Hematopoietic multipotent progenitor cell treated with erythropoietin and hydrocortisone succinate and interleukin-3 and kit ligand, for 4 days (in vitro differentiated cells): Measurements from ENCODE around the gene SEC16A.
"Not testable (repeated sequence)": the region's sequence is repeated elsewhere in the genome, so short reads cannot be mapped to it uniquely, and the experiment has no call there.

ENCODE experiments used
- DNase-seq: peaks from one replicate; pipeline ENCODE4 v3.0.0-alpha.2; 2015

SEC16A gene

DNA sequence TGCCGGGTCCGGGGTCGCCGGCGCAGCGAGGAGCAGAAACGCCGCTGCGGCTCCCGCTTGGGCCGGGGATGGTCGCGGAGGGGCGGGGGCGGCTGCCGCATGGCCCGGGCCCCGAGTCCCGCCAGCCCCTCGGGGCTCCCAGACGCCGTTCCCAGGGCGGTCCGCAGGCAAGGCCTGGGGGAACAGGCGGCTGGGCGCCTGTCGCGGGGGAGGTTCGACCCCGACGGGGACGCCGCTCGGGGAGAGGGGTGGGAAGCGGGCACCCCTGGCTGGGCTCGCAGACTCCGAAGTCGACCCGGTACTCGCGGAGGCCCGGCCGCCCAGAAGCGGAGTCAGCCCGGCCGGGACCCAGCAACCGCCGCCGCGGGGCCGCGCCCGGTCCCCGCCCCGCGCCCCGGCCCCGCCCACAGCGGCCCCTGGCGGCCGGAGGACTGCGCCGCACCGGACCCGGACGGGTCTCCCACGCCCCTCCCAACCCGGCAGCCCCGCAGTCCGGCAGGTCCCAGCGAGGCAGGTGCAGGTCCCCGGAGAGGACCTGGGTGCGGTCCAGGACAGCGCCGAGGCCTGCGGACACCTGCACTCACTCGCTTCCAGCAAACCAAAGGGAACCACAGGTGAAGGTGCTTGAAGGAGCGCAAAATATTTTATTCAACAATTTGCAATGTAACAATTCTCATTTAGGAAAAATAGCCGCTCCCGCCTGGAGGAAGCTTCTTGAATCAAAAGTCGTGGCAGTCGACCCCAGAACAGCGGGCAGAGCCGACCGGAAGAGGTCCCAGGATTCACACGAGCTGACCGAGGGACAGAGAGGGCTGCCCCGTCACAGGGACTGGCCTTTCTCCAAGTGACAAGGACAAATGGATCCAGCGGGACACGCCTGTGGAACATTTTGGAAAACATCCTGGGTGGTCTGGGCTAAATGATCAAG is 43.1 kb downstream of the SEC16A start, which contains the start of gene INPP5E:
Gene INPP5E, minus strand, starts transcription at position 365 of the 928 bp plus-strand sequence. CDS start 426 bp downstream, outside the sequence.
- peak; percentile 81 for DNase-seq

DNA sequence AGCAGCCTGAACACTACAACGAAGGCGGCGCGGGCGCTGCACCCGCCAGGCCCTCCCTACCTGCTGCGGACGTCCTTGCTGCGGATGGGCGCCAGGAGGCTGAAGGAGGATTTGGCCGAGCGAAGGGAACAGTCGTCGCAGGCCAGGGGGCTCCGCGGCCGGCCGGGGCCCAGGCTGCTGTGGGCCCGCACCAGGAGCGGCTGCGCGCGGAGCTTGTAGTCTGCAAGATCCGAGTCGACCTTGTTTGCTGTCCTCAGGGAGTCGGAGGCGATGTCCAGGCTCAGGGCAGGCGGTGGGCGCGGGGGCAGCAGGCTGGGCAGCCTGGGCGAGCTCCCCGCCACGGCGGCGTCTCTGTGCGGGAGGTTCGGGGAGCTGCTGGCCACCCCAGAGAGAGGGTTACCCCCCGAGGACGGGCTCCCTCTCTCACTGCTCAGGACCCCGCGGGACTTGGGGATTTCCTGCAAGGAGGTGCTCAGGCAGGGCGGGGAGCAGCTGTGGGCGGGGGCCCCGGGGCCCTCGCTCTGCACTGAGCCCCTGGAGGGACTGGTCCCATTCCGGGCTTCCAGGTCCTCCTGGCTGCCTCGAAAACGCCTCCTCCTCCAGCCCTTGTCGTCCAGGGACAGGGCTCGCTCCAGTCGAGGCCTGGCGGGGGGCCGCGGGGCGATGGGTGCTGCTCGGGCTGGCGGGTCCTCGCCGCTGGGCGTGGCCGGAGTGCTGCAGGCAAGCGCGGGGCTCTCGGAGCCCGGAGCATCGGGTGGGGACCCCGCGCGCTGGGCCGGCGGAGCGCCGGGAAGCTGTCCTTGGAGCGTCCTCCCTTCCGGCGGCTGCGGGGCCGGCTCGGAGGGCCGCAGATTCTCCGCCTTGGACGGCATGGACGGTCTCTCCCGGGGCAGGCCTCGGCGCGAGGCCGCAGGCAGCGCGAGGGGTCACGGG is 44.0 kb downstream of the SEC16A start:
- DNase-seq = peak; percentile 60

DNA sequence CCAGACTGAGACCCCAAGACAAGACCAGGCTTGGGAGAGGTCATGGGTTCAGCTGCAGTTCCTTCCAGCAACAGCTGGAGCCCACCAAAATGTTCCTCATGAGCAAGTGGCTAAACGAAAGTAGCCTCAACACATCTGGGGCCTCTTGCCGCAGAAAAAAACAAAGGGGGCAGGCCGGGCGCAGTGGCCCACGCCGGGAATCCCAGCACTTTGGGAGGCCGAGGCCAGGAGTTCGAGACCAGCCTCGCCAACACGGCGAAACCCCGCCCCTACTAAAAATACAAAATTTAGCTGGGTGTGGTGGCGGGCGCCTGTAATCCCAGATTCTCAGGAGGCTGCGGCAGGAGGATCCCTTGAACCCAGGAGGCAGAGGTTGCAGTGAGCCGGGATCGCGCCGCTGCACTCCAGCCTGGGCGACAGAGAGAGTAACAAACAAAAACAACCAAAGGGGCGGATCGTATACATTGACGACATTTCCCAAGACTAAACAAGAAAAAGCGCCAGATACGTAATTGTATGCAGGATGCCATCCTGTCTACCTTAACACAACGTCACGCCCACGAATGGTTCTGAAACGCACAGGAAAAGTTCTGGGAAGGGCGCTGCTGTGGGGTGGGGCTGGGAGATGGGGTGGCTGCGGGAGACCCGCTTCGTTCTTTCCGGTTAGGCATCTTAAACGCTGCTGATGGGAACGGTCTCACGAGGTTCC is 44.8 kb downstream of the SEC16A start:
- DNase-seq = no peak

DNA sequence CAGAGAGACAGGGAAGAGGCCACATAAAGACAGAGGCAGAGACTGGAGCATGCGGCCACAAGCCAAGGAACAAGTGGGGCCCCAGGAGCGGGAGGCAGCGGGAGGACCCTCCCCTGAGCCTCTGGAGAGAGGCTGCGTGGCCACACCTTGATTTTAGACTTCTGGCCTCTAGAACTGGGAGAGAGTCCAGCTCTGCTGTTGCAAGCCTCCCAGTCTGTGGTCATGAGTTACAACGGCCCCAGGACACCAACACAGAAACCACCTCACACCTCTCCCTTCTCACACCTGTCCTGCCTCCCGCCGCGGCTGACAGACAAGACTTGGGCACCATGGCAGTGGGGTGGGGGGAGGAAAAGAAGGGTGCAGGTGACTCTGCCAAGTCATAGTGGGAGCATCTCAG is 45.4 kb downstream of the SEC16A start:
- peak; percentile 20 for DNase-seq

DNA sequence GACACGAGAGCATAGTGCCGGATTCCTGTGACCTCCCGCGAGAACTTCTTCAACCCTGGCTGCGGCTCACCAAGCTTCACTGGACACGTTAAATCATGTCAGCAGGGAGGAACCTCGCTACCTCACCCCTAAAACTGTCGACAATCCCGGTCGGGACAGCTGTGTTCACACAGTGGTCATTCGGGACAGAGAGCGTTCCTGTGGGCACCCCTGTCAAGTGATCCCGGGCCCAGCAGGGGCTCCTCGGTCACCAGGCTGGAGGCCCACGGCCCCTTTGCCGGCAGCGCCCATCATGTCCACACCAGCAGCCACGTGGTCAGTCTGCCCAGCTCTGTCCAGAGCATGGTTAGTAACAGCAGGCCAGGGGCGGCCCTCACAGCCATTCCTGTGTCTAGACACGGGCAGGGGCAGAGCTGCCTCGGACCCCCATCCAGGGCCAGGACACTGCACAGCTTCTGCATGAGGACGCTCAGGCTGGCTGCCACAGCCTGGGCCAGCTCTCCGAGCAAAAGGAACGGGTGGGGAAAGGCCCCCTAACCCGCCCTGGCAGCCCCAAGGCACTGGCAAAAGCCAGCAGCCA is 46.7 kb downstream of the SEC16A start:
- DNase-seq = no peak

DNA sequence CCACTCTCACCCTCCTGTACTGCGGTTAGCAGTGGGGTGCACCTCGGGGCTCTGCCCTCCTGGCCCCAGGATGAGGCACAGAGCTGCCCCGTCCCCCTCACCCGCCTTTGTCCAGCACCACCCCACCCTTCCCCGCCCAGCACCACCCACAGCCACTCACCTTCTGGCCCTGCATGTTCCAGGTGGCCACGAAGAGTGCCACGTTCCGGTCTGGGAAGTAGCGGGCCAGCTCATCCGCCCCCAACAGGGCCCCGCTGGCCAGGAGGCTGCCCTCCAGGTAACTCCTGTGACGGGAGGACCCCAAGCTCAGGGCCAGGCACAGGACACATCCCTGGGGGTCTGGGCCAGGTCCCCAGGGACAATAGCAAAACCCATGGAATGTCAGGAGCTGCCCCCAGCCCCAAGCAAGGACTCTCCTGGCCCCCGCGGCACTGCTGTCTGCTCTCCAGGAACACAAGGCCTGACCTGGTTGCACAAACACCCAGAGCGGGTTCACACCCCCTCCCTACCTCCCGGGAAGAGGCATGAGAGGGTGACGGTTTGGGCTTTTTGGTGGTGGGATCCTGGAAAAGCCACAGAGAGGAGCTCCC is 48.2 kb downstream of the SEC16A start:
- DNase-seq = no peak

DNA sequence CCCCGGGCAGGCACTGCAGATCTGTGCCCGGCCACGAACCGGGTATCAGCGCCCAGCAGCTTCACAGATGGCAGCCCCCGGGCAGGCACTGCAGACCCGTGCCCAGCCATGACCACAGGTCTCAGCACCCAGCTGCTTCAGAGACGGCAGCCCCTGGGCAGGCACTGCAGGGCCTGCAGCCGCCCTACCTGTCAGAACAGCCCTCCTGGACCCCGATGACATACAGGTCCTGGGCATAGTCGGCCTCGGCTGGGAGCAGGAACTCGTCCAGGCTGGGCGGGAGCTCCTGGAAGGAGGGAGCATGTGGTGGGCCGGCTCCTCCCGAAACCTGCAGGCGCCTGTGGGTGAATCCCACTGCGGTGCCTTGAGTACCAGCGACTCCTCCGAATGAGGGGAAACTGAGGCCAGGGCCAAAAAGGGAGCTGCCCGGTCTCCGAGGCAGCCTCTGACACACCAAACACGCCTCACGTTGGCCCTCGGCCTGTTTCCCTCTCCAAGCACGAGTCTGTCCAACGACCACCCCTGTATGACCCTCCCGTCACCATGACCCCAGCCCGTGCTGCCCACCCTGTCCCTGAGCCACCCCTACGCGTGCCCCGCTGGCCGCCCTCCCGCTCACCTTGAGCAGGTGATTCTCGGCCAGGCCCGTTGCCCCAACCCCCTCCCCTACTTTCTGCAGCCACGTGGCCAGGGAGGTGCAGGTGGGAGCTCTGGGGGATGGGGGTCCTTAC is 48.8 kb downstream of the SEC16A start:
- DNase-seq = no peak

DNA sequence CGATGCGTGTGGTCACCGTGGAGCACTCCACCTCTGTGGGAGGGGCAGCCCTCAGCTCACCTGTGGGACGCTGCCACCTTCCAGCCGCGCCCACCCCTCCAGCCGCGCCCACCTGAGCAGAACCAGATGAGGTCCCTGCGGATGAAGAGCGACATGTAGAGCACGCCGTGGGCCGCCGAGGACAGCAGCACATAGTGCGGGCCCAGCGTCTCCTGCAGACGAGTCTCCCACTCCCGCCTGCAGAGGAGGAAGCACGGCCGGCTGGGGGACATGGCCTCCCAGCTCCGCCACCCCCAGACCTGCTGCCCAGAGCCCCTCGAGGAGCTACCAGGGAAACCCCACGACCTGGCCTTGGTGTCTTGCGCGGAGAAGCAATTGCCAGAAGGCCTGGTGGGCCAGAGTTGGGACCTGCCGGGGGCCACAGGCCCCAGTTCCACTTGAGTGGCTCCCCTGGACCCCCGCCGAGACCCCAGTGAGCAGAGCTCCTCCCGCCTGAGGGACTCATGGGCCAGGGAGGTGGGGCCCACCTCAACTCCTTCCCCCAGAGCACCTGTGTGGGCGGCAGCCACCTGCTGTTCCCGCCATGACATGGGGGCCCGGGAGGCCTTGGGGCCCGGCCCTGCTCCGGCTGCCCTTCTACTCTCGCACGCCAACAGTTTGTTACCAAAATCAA is 49.7 kb downstream of the SEC16A start:
- DNase-seq = no peak

DNA sequence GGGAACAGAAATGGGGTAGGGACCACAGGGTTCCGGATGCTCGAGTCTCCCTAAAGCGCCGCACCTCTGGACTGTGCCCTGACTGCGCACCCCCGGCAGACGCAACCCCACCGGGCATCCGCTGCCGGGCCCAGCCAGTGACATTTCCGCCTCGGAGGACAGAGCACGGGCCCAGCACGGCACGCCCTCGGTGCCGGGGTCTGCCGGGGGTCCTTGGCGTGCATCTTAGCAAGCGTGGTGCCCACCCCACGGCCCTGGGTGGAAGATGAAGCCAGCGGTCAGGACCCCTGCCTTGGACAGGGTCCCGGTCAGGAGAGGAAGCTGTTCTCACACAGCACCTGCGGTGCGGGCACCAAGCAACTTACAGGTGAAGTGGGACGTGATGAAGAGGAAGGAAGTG is 50.2 kb downstream of the SEC16A start:
- DNase-seq = no peak

DNA sequence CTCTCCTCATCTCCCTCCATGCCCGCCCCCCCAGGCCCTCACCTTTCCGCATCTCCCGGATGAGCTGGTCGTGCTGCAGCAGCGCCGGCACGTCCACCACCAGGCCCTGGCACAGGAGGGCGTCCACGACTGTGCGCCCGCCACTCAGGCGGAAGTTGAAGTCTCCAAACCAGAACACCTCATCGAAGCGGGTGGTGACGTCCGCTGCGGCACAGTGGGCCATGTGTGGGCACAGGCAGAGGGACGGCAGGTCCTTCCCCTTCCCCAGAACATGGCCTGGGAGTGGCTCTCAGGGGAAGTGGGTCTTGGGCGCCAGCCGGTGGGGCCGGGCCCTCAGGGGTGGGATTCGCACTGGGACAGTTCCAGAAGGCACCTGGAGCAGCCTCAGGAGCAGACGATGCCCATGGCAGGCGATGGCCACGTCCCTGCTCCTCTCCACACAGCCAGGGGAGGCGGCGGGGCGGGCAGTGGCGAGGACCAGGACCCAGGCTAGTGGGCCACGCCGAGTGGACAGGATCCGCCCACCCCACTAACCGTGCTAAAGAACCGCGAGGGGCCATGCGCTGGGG is 51.0 kb downstream of the SEC16A start:
- DNase-seq = no peak

DNA sequence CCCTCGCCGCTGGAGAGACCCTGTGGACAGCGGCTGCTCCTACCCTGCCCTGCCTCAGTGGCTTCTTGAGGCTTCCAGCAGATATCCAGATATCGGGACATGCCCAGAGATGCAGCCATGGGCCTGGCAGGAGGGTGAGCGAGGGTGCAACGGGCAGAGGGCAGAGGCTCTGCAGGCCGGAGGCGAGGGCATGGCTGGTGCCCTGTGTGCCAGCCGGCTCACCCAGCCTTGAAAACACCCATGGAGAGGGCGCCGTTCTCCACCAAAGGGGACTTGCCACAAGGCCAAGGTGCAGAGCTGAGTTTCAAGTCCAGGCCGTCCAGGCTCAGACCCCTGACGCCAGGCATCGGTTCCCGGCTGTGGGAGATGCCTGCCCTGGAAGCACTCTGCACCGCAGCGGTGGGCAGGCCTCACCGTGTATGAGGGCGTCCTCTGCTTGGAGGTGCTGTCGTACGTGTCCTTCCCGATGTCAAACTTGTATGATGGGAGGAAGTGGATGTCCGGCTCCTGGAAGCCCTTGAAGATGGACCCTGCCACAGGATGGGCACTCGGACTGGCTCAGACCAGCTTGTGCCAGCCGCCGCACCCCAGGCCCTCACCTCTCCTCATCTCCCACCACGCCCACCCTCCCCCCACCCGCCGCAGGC is 52.1 kb downstream of the SEC16A start:
- no peak for DNase-seq

DNA sequence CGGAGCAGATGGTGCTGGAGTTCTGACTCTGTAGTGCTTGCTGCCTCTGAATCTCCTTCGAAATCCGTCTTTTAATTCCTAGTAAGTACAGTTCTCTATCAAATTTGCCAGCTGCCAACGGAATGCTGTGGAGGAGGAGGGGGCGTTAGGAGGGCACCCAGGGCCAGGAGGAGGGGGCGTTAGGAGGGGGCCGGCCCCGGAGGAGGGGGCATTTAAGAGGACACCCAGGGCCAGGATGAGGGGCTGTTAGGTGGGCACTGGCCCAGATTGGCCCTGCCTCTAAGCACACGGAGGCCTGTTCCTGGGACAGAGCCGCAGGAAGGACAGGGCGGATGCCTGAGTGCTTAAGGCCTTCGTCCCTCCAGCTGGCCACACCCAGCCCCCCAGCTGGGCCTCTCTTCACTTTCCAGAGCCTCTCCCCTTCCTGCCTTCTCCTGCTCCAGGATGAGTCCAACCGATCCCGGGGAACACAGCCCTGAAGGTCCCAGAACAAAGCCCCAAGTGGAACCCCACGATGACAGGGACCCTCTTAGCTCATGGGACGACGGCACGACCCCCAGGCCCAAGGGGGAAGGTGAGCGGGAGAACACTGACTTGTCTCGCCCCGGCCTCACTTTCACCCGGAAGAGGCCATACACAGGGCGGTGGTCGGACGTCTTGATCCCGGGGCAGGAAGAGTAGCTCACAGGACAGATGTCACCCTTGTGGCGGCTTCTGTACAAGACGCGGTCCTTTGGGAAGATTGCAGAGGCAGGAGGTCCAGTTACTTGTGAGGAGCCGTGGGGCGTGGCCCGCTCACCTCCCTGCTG is 53.0 kb downstream of the SEC16A start:
- no peak for DNase-seq

DNA sequence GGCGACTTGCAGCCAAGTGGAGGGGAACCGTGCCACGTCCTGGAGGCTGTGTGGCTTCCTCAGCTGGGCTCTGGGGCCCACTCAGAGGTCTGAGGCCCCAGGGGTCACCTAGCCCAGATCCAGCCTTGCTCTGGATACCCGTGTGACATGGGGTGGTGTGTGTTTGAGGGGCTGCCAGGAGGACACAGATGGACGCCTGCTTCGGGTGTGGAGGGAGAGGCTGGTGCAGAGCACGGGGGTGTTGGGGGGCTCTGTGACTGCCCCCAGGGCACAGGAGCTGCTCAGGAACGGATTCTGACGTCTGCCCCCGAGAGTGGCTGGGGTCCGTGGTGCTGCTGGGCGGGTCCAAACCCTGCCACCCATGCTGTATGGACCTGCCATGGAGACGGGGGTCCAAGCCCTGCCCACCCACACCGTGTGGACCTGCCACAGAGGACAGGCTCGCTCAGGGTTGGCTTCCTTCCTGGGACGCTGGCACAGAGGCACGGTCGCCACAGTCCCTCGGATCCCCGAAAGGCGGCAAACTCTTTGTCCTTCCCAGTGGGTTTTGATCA is 53.7 kb downstream of the SEC16A start:
- DNase-seq = no peak

DNA sequence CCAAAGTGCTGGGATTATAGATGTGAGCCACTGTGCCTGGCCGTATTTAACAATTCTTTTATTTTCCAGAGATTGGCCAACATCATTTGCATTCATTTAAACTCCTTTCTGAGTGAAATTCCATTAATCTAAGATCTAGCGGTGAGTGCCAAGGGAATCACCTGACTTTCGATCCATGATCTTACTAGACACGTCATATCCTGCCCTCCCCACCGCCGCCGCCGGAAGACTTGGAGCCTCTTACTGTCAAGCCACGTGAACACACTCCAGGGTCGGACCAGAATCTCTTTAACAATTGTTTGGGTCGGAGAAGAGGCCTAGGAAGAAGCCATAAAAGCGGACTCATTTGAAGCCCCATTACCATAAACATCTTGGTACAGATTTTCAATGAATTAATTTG is 56.1 kb downstream of the SEC16A start:
- no peak for DNase-seq

DNA sequence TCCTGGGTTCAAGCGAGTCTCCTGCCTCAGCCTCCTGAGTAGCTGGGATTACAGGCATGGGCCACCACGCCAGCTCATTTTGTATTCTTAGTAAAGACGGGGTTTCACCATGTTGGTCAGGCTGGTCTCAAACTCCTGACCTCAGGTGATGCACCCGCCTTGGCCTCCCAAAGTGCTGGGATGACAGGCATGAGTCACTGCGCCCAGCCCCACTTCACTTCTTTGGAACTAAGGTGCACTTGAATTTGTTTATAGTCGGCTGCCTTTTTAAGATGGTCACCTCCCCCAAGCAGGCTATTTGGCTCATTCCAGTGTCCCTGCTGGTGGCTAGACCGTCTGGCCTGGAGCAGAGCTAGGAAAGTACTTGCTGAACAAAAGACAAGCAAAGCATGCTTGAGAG is 57.5 kb downstream of the SEC16A start:
- not testable (repeated sequence) for DNase-seq

DNA sequence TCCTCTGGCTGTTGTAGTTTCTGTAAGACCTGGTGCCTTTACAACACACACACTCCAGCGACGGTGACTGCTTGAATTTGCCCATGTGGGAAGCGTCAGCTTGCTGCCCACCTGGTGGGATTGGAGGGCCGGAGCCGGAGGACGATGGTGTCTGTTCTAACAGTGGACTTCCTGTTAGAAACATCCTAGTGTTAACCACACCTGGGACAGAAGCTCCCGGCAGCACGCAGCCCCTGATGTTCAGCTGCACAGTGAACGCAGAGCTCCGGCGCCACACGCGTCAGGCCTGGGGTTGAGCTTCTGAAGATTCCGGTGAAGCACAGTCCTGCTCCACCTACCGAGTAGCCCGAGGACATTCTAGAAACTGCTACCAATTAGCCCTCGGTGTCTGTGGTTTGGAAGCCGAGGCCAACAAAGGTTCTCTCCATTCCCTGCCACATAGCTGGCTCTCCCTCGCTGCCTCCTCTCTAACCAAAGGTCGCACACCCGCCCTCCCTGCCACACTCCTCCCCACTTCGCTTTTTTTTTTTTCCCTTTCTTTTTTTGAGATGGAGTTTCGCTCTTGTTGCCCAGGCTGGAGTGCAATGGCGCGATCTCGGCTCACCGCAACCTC is 58.0 kb downstream of the SEC16A start:
- no peak for DNase-seq

DNA sequence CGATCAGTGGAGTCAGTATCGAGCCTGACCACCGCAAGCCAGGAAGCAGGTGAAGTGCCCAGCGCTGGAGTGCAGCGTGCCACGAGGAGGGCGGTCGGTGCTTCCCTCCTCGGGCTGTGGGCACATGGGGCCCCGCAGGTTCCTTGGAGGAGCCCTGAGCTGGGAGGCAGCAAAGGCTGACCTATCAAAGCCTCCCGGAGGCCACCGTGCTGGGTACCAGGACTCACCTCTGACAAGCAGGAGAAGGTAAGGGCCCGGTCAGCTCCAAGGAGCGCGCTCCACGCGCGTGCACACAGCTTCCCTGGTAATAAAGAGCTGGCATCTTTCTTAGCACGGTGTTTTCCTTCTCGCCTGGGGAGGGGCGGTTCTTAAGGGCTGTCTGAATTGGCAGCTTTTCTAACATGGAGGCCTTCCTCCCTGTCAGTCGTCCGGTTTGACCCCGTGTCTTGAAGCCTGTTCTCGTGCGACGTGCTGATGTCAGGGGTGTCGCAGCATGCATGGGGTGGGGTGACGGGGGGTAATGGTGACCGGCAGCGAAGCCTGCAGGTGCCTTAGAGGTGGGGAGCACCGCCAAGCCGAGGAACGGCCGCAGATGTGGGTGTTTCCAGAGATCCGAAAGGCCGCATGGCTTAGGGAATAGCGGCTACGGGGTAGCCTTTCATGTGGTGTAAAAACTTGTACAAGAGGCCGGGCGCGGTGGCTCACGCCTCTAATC is 59.3 kb downstream of the SEC16A start:
- DNase-seq = no peak

DNA sequence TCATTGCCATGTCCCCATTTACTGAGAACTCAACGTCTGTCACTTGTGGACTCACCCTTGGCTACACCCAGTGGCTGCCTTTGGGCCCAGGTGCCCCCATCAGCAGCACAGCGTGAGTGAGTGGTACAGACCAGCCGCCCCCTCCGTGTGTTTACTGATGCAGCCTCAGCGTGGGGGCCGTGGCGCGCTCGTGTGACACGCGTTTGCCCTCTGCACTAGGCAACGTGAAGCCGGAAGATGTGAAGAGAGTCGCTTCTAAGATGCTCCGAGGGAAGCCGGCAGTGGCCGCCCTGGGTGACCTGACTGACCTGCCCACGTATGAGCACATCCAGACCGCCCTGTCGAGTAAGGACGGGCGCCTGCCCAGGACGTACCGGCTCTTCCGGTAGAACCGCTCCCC is 60.0 kb downstream of the SEC16A start:
- DNase-seq = no peak
